Lung (tissue), 12 donors: Measurements from ENCODE around the gene OSBPL2. TPM values are rescaled to one million over a fixed set of nuclear protein-coding genes. Genes with fewer than 3 reads are reported as not detected.

Source experiments
- ATAC-seq: fragments of 200-7000 bp; cut with Tn5 transposase; one replicate; pipeline ENCODE4 v1.9.1; 2020; ENCODE audit warnings: moderate number of reproducible peaks; ENCODE audit not compliant: insufficient read depth, low FRiP score
- DNase-seq, 3 donors: peaks; one replicate each; pipeline ENCODE4 v3.0.0-alpha.2; 2013 to 2017
- H3K27ac ChIP-seq, 2 donors: one replicate each; pipeline ENCODE4 v1.5.1; 2013; ENCODE audit warnings: mild to moderate bottlenecking in 2 of 2, moderate library complexity in 2 of 2, control low read depth in 1 of 2, inconsistent platforms in 1 of 2, low read depth in 1 of 2, low read length in 1 of 2
- H3K27me3 ChIP-seq, 3 donors: one replicate each; pipeline ENCODE4 v1.5.1; 2013; ENCODE audit warnings: low read length in 2 of 3; ENCODE audit not compliant: control insufficient read depth in 3 of 3, insufficient read depth in 3 of 3
- H3K36me3 ChIP-seq, 4 donors: one replicate each; pipeline ENCODE4 v1.5.1; 2013; ENCODE audit warnings: low read length in 4 of 4, mild to moderate bottlenecking in 1 of 4, moderate library complexity in 1 of 4; ENCODE audit not compliant: control insufficient read depth in 4 of 4, insufficient read depth in 4 of 4
- H3K4me1 ChIP-seq, 5 donors: one replicate each; pipeline ENCODE4 v1.5.1; 2013; ENCODE audit warnings: low read length in 5 of 5, mild to moderate bottlenecking in 2 of 5, moderate library complexity in 1 of 5; ENCODE audit not compliant: control insufficient read depth in 5 of 5, insufficient read depth in 5 of 5
- H3K4me3 ChIP-seq: one replicate; pipeline ENCODE4 v1.5.1; 2013; ENCODE audit warnings: mild to moderate bottlenecking, control low read depth, moderate library complexity
- H3K9ac ChIP-seq, 2 donors: one replicate each; pipeline ENCODE4 v1.5.1; 2013; ENCODE audit warnings: low read length in 2 of 2, control low read depth in 1 of 2; ENCODE audit not compliant: insufficient read depth in 1 of 2
- H3K9me3 ChIP-seq, 4 donors: one replicate each; pipeline ENCODE4 v1.5.1; 2013; ENCODE audit warnings: low read length in 3 of 4, mild to moderate bottlenecking in 1 of 4, moderate library complexity in 1 of 4; ENCODE audit not compliant: control insufficient read depth in 4 of 4, insufficient read depth in 3 of 4
- CTCF ChIP-seq: IDR thresholded peaks from 2 replicates; pipeline ENCODE4 v1.5.1; 2012; ENCODE audit warnings: mild to moderate bottlenecking; ENCODE audit errors: control extremely low read depth, extremely low read depth
- WGBS, 2 donors: extraction: QIAGEN DNeasy Blood & Tissue Kit; methylation state at CpG; one replicate each; pipeline ENCODE4 v1.1.7; 2013; 5-methylcytosine and 5-hydroxymethylcytosine counted together
- polyA plus RNA-seq, 2 donors: library from polyadenylated mRNA; stranded (reverse); fragments of 200-250 nt; gene quantifications; one replicate each; pipeline ENCODE4 v1.2.1, GENCODE V29; 2013
- total RNA-seq, 2 donors: library from RNA; depleted of rRNA in 1 of 2; stranded (reverse); fragments of >200 nt in 1 of 2; gene quantifications; one replicate each; pipeline ENCODE4 v1.2.1, GENCODE V29; 2014 to 2021
- donor health status: control.
- donor health status: control.
- donor health status: Bipolar disorder and iron deficiency.
- donor health status: healthy.
- donor health status: DM: yes; HTN: yes; CAD: no.

OSBPL2 gene
- total and polyA plus RNA-seq, 4 donors, result 13.2 to 48.0 (median 27.7) TPM

GRCh38 chr20:62222972-62223371 lies 15.3 kb upstream of the OSBPL2 start:
- TF ChIP-seq CTCF, result no peak
- WGBS, 2 donors, result 72 to 84% methylated on average over 13 of the region's 13 CpGs
- ATAC-seq (no peak), DNase-seq (no peak)
- Histone ChIP-seq H3K9me3 (peaks cover 0 to 8% (median 0%) of the 10 kb centered on the region in 4 donors), H3K27me3 (peaks cover 9 to 64% (median 16%) of the 10 kb centered on the region in 3 donors), H3K4me3 (no peak overlapping the region), H3K27ac (no peak overlapping the region), H3K9ac (no peak overlapping the region), H3K36me3 (no peaks in the 10 kb centered on the region), H3K4me1 (peaks cover 0 to 10% (median 0%) of the 10 kb centered on the region in 5 donors)

- peaks cover 9 to 58% (median 10%) of the 10 kb centered on the region in 3 donors for H3K27me3 ChIP-seq
- DNase-seq (no peak), ATAC-seq (no peak)
- no peak overlapping the region for H3K27ac ChIP-seq
- no peaks in the 10 kb centered on the region for H3K36me3 ChIP-seq
- H3K4me3 ChIP-seq, result no peak overlapping the region
- peaks cover 0 to 5% (median 0%) of the 10 kb centered on the region in 4 donors for H3K9me3 ChIP-seq
- TF ChIP-seq CTCF, result no peak
- no peak overlapping the region for H3K9ac ChIP-seq
- 79 to 83% methylated on average over 9 of the region's 9 CpGs for WGBS, 2 donors
- peaks cover 0 to 10% (median 0%) of the 10 kb centered on the region in 5 donors for H3K4me1 ChIP-seq
Measured at GRCh38 chr20:62223571-62223970, 14.8 kb upstream of the OSBPL2 start.

- peaks cover 9 to 51% (median 9%) of the 10 kb centered on the region in 3 donors for H3K27me3 ChIP-seq
- DNase-seq, result no peak
Measured at GRCh38 chr20:62224113-62224855, 14.0 kb upstream of the OSBPL2 start.

More at GRCh38 chr20:62224113-62224855, 14.0 kb upstream of the OSBPL2 start:
- no peak overlapping the region for H3K9ac ChIP-seq
- H3K4me3 ChIP-seq, result no peak overlapping the region
- H3K36me3 ChIP-seq, result no peaks in the 10 kb centered on the region
- H3K4me1 ChIP-seq, result peaks cover 0 to 8% (median 0%) of the 10 kb centered on the region in 5 donors
- ATAC-seq, result no peak
- no peak overlapping the region for H3K27ac ChIP-seq
- no peak for TF ChIP-seq CTCF
- 56 to 70% methylated on average over 20 to 21 of the region's 21 CpGs for WGBS, 2 donors
- peaks cover 0 to 5% (median 0%) of the 10 kb centered on the region in 4 donors for H3K9me3 ChIP-seq
